Stimulated activated CD4-positive, alpha-beta T cell treated with anti-CD3 and anti-CD28 coated beads, Interleukin-4, amount 100 ng/mL, for 1 hour (primary cell): ENCODE measurements around the gene EPB41L1.

Source experiments
- DNase-seq: peaks from one replicate; pipeline ENCODE4 v3.0.0-alpha.2; 2020

EPB41L1 gene

DNA sequence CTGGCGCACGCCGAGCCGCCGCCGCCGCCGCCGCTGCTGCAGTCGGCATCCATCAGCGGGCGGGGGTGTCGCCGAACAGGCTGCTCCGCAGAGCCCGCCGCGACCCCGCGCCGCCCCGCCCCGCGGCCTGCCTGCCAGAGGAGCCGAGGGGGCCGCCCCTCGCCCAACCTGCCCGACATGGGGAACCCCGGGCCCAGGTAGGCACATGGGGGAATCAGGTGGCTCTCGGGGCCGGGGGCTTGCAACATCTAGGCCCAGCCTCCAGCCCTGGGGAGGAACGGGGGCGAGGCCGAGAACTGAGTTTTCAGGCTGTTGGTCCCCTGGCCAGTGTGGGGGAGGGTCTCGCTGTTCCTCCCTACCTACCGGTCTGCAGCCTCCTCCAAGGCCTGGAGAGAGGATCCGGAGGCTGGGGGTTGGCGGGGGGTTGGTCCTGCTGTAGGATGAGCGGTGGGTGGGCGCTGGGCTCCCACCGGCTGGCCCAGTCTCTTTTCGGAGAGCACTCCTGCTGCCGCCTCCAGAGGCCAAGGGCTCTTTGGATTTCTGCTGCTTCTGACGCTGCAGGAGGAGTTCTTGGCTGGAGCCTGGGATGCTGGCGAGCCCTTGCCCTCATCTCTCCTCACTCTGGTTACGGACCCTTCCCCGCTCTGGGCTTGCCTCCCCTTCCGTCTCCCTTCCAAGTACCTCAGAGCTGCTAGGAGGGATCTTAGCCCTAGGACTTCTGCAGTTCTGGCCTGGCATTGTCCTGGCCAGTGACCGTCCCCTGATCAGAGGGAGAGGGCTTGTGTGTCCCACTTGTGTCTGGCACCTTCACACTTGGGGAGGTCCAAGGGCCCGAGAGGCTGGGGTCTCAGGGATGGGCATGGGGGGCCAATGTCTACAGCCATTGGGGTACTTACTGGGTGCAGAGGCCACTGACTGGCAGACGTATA lies at the start of gene EPB41L1:
Gene EPB41L1, plus strand, starts transcription at position 41 of the 929 bp plus-strand sequence. CDS start 19,038 bp downstream, outside the sequence.
- DNase-seq, result no peak

DNA sequence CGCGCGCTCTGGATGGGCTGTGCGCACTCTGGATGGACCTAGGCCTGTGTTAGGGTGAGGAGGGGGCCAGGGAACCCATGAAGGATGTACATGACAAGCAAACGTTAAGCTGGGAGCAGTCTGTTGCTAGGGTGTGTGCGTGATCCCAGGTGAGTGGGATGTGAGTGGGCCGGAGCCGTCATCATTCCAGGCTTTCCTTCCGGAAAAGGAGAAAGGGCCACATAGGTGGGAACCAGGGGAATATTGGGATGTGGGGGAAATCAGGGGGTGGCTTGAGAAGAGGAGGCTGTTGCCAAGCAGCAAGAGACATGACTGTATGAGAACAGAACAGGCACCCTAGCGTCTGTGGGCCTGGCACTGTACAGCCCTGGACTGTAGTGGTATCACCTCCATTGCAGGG lies 49.7 kb upstream of the EPB41L1 start:
- DNase-seq, result no peak

DNA sequence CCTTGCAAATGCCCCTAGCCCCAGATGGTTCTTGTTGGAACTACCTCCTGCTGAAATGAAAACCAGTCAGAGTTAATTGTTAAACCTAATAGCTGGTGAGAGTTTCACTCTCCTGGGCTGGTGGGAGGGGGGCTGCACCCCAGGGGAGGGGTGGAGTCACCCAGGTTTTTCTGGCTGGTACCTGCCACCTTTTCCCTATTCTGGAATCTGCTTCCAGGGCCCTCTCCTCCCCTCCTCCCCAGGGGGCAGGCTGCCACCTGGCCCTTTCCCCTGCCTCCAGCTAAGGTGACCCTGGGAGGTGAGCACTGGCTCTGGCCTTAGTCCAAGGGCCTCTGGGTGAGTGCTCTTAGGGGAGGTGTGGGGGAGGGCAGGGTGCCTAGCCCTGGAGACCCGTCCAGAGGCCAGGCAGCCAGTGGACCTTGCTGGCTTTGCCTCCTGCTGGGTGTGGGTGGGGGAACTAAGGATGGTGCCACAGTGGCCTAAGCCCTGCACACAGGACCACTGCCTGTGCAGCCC lies 48.8 kb upstream of the EPB41L1 start:
- DNase-seq, result no peak

DNA sequence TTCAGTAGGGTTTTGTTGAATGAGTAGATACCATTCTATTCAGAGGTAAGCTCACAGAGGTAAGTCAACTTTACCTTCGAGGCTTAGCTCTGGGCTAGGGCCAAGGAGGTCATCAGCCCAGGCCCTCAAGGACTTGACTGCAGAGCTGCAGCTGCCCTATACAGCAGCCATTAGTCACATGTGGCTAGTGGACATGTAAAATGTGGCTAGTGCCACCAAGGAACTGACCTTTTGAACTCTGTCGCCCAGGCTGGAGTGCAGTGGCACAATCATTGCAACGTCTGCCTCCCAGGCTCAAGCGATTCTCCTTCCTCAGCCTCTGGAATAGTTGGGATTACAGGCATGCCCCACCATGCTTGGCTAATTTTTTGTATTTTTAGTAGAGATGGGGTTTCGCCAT lies 47.9 kb upstream of the EPB41L1 start:
- no peak for DNase-seq

DNA sequence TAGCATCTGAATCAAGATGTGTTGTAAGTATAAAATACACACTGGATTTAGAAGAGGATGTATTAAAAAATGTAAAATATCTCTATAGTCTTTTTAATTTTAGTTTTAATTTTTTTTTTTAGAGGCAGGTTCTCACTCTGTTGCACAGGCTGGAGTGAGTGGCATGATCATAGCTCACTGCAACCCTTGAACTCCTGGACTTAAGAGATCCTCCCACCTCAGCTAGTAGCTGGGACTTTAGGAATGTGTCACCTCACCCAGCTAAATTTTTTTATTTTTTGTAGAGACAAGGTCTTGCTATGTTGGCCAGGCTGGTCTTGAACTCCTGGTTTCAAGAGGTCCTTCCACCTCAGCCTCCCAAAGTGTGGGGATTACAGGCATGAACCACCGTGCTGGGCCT lies 46.7 kb upstream of the EPB41L1 start:
- DNase-seq, result no peak

DNA sequence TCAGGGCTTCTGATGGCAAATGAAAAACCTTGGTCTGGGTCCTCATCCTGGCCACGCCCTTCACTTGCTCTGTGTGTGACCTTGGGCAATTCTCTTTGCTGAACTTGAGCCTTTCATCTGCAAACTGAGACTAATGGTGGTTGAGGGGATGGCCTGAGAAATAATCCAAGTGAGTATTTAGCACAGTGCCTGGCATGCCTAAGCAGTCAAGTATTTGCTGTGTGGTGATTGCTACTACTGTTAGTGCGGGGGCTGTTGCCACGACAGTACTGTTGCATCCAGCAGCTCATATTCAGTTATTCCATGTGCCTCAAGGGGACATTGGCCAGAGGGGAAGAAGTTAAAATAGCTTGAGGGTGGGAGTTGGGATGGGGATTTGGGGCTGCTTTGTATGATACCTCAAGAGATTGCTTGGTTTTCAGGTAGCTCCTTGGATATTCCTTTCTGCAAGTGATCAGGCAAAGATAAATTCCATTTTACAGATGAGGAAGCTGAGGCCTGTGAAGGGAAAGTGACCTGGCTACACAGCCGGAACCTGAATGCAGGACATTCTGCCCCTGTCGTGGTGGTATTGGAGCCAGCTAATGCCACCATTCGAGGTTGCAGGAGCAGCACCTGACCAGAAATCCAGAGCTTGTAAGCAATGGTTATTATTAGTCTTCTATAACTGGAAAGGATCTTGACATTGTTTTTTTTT lies 45.1 kb upstream of the EPB41L1 start:
- no peak for DNase-seq

DNA sequence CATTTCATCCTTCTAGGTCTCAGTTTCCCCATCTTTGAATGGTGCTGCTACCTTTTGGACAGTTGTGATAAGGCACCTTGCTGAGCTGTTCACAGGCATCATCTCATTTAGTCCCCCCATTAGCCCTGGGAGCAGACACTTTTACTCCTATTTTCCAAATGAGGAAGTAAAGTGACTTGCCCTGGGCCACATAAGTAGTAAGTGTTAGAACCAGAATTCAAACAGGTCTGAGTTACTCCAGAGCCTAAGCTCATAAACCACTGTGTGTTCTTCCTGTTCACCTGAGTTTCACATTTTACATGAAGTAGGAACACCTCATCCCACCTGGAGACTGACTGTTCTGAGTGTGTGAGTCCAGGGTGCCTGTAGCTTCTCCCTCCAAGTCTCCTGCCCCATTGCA lies 43.5 kb upstream of the EPB41L1 start:
- no peak for DNase-seq

DNA sequence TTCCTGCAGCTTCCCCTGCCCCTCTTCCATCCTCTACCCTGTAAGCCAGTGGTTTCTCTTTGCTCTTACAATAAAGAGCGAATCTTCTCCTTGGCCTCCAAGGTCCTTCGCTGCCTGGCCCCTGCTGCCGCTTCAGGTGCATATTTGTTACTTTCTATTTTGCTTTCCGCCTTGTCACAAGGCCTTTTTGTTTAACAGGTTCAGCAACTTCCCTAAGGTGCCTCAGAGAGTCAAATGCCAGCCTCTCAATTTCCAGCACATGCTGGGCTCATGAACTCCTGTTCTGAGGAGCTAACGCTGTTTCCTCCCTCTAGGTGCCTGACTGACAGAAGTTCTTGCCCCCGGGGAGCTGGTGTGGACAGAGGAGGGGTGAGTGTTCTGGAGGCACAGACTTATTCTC lies 42.4 kb upstream of the EPB41L1 start:
- no peak for DNase-seq

DNA sequence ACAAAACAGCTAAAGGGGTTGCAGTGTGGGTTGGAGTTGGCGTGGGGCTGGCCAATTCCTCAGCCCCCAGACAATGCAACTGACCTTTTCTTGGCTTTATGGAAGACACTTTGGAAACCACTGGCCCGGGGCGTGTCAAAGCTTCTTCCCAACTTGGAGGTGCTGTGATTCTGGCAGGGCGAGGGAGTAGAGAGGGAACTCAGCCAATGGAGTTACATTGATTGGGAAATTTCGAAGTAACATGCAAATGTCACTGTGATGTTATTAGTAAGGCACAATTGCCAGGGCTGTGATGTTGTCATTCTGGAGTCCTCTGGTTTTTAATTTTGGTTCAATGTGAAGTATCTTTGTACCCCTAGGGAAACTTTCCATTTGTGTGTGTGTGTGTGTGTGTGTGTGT lies 41.5 kb upstream of the EPB41L1 start:
- DNase-seq, result no peak

DNA sequence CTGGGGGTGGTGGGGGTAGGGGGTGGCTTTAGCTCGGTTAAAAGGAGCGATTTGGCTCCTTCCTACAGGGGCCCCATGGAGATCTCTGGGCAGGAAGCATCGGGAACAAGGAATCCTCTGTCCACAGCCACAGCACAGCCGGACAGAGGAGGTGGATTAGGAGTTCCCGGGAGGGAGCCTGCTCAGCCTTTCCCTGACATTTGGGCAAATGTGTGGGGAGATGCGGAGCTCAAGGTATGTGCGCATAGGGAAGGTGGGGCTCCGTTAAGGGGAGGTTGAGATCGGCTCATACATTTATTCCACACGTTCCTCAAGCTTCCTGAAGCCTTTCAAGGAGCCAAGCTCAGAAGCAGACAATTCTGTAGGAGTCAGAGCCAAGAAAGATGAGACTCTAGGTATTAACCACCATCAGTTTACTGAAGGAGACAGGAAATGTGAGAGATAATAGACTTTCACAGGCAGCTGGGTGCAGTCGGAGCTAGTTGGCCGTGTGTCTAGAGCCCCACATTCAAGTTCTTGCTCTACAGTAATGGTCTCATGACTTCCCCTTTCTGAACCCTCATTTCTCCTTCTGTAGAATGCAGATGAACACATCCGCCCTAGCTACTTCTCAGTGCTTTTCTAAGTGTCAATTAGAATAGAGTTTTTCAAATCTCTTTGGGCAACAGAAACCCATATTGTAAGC lies 40.8 kb upstream of the EPB41L1 start:
- no peak for DNase-seq

DNA sequence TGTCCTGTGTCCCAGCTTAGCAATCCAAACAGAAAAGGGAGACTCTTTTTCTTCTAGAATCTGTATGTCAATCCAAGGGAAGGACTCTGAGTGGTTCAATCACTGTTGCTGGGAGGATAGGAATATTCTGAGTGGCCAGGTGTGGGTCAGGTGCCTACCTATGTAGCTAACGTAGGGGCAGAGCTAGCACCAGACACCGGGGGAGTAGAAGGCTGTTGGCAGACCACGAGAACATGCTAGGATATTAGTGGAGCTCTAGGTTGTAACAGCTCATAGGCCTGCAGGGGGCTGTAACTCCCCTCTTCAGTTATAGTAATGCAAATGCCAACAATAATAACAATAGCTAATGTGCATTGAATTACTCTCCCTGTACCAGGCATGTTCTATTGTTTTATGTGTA lies 39.8 kb upstream of the EPB41L1 start:
- DNase-seq, result no peak

DNA sequence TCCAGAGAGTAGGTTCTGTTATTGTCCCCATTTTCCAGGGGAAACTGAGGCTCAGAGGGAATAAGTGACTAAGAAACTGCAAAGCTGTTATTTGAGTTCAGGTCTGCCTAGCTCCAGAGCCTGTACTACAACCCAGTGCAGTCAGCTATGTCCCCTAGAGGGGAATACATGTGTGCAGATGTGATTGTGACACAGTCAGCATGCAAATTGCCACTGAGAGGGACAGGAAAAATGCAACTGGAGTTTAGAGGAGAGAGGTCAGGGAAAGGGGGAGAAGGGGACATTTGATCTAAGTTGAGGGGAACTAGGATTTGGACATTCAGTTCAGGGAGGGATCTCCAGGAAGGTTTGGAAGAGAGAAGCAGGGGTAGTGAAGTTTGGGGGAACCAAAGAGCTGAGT lies 38.6 kb upstream of the EPB41L1 start:
- no peak for DNase-seq

DNA sequence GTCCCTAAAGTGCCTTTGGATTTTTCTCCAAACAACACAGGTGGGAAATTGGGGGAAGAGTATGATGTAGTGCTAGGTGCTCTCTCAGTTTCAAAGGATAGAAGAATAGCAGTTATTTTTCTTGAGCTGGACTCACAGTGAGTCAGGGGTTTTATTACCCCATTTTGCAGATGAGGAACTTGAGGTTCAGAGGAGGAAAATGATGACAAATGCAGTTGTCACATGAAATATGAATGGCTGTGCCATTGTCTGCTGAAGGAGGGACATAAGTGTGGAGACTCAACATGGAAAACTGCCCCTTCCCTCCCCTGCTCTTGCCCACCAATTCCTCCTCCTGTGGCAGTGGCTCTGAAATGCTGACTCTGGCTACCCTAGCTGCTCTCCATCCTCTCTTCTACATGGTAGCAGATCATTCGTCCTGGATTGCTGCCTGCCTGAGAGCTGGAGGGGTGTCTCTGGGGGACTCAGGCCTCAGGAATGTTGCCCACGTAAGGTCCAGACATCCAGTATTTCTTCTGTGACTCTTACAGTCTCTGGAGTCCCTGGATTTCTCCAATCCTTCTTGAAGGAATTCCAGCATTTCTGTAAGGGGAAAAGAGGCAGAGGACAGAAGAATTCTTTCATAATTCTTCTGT lies 37.6 kb upstream of the EPB41L1 start:
- DNase-seq, result no peak

DNA sequence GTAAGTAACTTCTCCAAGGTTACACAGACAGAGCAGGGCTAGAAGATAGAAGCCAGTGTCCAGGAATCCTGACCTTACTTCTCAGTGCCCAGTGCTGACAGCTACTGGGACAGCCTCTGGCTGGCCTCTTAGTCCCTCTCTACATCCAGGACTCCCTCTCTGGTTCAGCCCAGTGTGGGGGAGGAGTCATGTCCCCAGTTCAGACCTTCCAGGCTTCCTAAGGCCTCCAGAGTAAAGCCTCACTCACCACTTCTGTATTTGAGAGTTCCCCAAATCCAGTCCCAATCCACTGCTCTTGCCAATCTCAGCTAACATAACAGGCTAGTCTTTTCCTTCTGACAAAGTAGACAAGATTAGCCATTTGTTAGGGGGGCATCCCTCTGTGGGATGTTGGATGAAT lies 36.9 kb upstream of the EPB41L1 start:
- DNase-seq, result no peak

DNA sequence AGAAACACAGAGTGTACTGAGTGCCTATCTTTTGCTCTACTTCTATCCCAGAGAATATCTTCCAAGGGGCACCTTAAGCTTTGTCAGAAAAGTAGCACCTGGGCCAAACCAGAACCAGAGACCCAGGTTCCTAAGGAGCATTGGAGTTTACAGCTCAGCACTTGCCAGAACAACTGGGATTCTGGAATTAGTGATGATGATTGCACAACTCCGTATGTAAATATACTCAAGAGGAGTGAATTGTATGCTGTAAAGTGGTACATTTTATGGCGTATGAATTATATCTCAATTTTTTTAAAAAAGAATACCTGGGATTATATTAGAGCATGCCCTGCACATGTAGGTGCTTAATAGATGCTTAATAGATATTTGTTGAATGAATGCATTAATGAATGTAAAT lies 36.2 kb upstream of the EPB41L1 start:
- no peak for DNase-seq

DNA sequence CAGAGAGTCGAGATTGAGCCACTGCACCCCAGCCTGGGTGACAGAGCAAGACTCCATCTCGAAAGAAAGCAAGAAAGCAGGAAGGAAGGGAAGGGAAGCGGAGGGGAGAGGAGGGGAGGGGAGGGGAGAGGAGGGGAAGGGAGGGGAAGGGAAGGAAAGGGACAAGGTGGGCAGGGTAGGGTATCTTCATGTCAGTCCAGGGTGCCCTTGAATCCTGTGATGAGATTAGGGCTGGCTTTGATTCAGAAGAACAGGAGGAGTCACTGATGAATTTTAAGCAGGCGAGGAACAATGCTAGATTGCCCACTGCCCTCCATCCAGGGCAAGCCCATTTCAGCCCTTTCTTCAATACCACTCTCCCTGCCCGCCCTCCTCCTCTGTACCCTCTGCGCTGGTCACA lies 35.0 kb upstream of the EPB41L1 start:
- DNase-seq, result no peak

DNA sequence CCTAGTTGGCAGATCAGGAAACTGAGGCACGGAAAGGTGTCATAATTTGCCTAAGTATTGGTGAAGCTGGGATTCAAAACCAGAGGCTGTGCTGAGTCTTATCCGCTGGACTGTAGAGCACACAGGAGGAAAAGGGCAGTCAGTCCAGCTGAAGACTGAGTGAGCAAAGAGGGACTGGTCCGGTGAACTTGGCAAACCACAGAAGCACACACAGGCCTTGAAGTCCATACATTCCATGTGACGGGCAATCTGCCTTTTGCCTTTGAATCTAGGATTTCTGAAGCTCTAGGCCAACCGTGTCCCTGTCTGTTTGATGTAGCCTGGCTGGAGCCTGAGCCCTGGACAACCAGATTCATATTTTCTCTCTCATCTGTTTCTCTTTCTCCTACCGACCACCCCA lies 34.3 kb upstream of the EPB41L1 start:
- DNase-seq, result no peak

DNA sequence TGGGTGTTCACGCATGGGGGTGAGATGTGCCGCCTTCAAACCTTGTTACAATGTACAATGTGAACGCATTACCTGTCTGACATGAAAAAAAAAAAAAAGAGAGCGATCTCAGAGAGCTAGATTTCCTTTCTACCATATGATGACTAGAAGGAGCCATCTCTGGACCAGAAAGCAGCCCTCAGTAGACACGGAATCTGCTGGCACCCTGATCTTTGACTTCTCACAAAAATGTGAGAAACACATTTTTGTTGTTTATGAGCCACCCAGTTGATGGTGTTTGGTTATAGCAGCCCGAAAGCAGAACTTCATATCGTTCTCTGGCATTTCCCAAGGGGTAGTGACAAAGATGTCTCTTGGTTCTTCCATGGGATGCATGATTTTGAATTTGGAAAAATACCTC lies 33.5 kb upstream of the EPB41L1 start:
- DNase-seq, result no peak

DNA sequence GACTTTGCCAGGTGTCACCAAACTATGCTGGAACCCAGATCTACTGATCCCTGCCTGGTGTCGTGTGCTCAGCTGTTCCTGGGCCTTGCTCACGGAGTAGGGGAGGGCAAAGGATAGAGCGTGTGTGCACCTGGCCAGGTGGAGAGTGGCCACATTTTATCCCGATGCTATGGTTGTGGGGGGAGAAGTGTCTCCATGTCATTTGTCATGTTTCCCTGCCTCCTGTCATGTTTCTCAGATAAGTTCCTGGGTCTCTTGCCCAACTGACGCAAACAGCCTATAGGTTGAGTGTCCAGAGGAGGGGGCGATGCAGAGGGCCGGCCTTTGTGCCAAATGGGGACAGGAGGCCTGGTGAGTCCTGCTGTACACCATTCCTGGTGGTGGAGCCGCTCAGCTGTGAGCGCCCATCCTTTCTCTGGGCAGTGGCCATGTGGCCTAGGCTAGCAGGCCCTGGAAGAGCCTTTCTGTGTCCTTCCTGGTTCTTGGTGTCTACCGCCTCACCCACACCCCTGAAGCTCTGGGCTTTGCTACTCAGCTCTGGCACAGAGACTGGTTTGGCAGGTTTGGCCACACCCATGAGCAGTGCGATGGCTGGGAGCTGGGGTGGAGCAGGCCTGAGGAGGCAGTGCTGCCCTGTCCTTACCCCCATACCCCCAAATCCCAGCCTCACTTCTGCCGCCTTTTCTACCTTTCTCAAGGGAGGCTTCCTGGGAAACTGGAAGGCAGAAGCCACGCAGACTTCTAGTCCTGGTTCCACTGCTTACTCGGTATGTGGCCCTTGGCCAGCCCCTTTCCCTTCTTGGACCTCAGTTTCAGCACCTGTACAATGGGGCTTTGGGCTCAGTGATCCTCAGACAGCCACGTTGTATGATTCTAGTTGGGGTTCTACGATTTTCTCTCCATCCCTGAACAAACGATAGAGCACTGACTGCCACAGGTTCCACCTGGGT lies 32.3 kb upstream of the EPB41L1 start:
- DNase-seq, result no peak

DNA sequence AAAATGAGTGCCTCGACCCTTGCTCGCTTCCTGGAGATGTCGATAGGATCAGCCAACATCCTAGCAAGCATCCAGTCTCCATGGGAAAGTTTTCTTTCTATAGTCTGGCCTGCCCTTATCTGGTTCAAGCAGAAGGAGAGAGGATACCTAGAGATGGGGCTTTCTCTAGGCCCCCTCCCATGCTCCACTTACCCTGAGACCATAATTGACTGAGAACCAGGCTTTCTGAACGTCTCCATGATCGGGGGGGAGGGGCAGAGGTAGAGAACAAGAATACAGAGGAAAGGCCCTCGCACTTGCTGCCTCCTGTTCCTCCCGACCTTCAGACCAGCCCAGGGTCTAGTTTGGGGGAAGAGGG lies 31.6 kb upstream of the EPB41L1 start:
- no peak for DNase-seq

DNA sequence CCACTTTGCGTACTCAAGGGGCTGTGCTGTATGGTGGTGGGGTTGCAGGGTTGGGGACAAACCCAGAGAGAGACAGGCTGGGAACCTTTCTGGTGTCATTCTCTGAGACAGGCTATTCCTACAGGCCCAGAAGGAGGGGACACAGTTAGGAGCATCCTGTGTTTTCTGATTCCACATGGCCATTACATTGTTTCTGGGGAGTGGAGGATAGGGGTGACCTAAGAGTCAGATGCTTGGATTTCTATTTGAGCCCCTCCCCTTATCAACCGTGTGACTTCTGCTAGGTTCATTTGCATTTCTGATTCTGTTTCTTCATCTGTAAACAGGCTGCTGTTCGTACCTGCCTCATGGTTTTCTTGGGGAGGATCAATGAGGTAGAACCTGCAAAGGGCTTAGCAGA lies 29.4 kb upstream of the EPB41L1 start:
- DNase-seq, result no peak
